Measurements from ENCODE around the gene TPGS2.

The TPGS2 gene

GRCh38 chr18:36813101-36813775 lies 15.6 kb downstream of the TPGS2 start:
- H3K4me3 ChIP-seq (ENCODE audit: low read depth, low read length), result no peak overlapping the region
- TF ChIP-seq, protein P1, sequence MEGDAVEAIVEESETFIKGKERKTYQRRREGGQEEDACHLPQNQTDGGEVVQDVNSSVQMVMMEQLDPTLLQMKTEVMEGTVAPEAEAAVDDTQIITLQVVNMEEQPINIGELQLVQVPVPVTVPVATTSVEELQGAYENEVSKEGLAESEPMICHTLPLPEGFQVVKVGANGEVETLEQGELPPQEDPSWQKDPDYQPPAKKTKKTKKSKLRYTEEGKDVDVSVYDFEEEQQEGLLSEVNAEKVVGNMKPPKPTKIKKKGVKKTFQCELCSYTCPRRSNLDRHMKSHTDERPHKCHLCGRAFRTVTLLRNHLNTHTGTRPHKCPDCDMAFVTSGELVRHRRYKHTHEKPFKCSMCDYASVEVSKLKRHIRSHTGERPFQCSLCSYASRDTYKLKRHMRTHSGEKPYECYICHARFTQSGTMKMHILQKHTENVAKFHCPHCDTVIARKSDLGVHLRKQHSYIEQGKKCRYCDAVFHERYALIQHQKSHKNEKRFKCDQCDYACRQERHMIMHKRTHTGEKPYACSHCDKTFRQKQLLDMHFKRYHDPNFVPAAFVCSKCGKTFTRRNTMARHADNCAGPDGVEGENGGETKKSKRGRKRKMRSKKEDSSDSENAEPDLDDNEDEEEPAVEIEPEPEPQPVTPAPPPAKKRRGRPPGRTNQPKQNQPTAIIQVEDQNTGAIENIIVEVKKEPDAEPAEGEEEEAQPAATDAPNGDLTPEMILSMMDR (IDR thresholded peaks at IDR 0.05; ENCODE audit: borderline replicate concordance, insufficient read depth, low read depth, low read length), result no peak

DNA sequence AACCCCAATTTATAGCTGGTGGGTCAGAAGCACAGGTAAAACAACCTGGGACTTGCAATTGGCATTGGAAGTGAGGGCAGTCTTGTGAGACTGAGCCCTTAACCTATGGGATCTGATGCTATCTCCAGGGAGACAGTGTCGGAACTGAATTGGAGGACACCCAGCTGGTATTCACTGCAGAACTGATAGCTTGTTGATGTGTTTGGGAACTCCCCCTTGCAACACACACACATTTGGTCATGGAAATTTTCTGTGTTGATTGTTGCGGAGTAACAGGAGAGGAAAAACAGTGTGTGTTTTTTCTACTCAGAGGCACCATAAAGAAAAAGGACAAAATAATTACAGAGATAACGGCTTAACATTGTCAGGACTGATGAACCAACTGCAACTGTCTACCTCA lies 16.1 kb downstream of the TPGS2 start:
- TF ChIP-seq, protein P1 (IDR thresholded peaks at IDR 0.05; ENCODE audit: borderline replicate concordance, insufficient read depth, low read depth, low read length), result no peak
- H3K4me3 ChIP-seq (ENCODE audit: low read depth, low read length), result no peak overlapping the region

DNA sequence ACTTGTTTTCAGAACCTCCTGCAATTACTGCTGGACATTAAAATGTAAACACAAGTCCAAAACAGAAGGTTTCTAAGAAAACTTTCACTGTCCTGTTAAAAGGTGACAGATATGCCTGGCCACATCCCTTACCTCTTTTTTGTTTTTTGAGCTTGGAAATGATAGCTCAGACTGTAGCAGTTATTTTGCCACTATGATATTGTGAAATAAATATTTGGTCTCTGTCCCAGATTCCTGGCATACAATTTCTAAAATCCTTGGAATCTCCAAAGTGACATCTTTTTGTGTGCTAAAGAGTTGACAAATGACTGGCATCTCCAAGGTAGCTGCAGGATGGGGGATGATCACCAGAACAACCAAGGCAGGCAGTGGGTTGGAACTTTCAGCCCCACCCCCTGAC lies 16.8 kb downstream of the TPGS2 start:
- no peak overlapping the region for H3K4me3 ChIP-seq (ENCODE audit: low read depth, low read length)
- TF ChIP-seq, protein P1 (IDR thresholded peaks at IDR 0.05; ENCODE audit: borderline replicate concordance, insufficient read depth, low read depth, low read length), result no peak

GRCh38 chr18:36811430-36811829 lies 17.4 kb downstream of the TPGS2 start:
- no peak overlapping the region for H3K4me3 ChIP-seq (ENCODE audit: low read depth, low read length)
- TF ChIP-seq, protein P1 (IDR thresholded peaks at IDR 0.05; ENCODE audit: borderline replicate concordance, insufficient read depth, low read depth, low read length), result no peak

DNA sequence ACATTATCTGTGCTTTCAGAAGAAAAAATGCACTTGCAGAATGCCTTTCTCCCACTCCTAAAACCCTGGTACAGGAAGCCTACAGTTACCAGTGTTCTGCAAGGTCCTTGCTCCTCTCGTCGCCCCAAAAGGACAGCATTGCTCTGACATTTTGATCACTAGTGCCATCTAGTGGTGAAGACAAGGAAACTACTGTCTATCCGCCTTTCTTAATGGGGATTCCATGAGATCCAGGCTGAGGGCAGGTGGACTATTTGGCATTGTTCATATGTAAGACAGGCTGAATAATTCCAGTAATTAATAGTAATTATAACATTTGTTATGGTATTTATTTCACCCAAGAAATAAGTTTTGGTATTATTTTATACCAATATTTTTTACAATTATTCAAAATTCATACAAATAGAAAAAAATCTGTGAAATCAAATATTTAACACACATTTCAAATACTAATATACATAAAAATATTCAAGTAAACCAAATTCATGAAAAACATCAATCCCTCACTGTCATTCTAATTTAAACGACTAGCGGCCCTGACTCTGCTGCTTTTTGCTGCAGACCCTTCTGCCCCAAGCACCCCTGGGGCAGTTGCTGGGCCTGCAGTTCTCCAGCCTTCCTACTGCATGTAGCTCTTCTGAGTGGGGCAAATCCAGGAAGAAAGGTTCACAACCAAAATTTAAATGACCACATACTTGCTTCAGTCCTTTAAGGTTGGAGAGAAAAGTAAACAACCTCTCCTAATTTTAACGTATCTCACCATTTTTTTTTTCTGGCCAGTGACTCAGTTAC lies 19.0 kb downstream of the TPGS2 start:
- TF ChIP-seq, protein P1 (IDR thresholded peaks at IDR 0.05; ENCODE audit: borderline replicate concordance, insufficient read depth, low read depth, low read length), result peak; percentile 62; the same call in 1 of the 2 replicates
- H3K4me3 ChIP-seq (ENCODE audit: low read depth, low read length), result no peak overlapping the region

GRCh38 chr18:36808681-36809080 lies 20.1 kb downstream of the TPGS2 start:
- TF ChIP-seq, protein P1 (IDR thresholded peaks at IDR 0.05; ENCODE audit: borderline replicate concordance, insufficient read depth, low read depth, low read length), result no peak
- H3K4me3 ChIP-seq (ENCODE audit: low read depth, low read length), result no peak overlapping the region

DNA sequence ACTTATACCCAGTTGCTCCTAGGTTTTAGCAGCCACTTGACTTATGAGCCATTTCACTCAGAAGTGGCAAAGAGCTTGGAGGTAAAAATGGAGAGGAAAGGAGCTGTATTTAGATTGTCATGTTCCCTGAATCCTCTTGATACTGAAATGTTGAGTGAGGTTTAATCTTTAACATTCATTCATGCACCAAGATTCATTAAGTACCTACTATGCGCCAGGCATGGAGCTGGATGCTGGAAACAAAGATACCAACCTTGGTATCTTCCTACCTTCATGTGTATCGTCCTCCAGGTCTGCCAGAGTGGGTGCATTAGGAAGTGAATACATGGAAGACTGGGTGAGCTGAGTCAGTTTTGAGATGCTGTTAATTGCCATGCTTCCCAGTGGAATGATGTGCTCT lies 23.7 kb downstream of the TPGS2 start:
- TF ChIP-seq, protein P1 (IDR thresholded peaks at IDR 0.05; ENCODE audit: borderline replicate concordance, insufficient read depth, low read depth, low read length), result no peak
- H3K4me3 ChIP-seq (ENCODE audit: low read depth, low read length), result no peak overlapping the region

All from GM12875 (cell line).